ENCODE results near the gene GPR176. TPM values are rescaled to one million over a fixed set of nuclear protein-coding genes. Genes with fewer than 3 reads are reported as not detected.

The GPR176 gene
- 1 to 10 TPM; 3.1 to 7.9 (median 6.3) TPM for total RNA-seq
- polyA plus RNA-seq: 1 to 10 TPM in 1 of 3 donors, under 1 TPM in 2; 0.23 to 3.9 (median 0.60) TPM

- Histone ChIP-seq H3K27ac (peak within 1 kb of the TSS; percentile 71 to 87 (median 80)), H3K4me3 (peak within 1 kb of the TSS; percentile 54 to 79 (median 74)), H3K4me1 (peaks cover 0 to 27% (median 14%) of the 10 kb centered on the region in 4 donors), H3K27me3 (peaks cover 0 to 11% (median 0%) of the 10 kb centered on the region in 3 donors), H3K9me3 (no peaks in the 10 kb centered on the region), H3K36me3 (no peaks in the 10 kb centered on the region)
- WGBS, 2 donors: 1% methylated on average over 84 of the region's 84 CpGs
- peak; percentile 69 for DNase-seq
- peak in 2 of 4 donors; percentile 22 to 34 for TF ChIP-seq POLR2AphosphoS5 (IDR thresholded peaks at IDR 0.05)
- no peak for TF ChIP-seq CTCF (IDR thresholded peaks at IDR 0.05)
- peak in 1 of 2 donors; percentile 11 for TF ChIP-seq POLR2A (IDR thresholded peaks at IDR 0.05)
- intact Hi-C loops (cut with DNase I): loop anchor here (5.0 to 10.0 kb wide), 2 partner anchors 57 to 185 kb away; partner anchors contain the start of gene BMF
Measured at GRCh38 chr15:39919748-39920509, at the start of gene GPR176. GPR176 (minus strand) TSS chr15:39920266; CDS start chr15:39920026, 240 bp downstream.

- H3K27me3 ChIP-seq: no peaks in the 10 kb centered on the region
- no peaks in the 10 kb centered on the region for H3K9me3 ChIP-seq
- H3K4me3 ChIP-seq: no peak overlapping the region
- TF ChIP-seq POLR2A (IDR thresholded peaks at IDR 0.05) (no peak), EP300 (IDR thresholded peaks at IDR 0.05) (no peak), CTCF (IDR thresholded peaks at IDR 0.05) (no peak), POLR2AphosphoS5 (IDR thresholded peaks at IDR 0.05) (no peak)
- peaks cover 6 to 56% (median 20%) of the 10 kb centered on the region in 4 donors for H3K36me3 ChIP-seq
- H3K27ac ChIP-seq: peak overlapping the region in 2 of 4 donors; percentile 73 to 78
- no peak for DNase-seq
- H3K4me1 ChIP-seq: peaks cover 0 to 41% (median 18%) of the 10 kb centered on the region in 4 donors
- intact Hi-C loops (cut with DNase I): loop anchor here (2.0 kb wide), 1 partner anchor 186 kb away; the partner anchor contains the start of gene FSIP1
- whole genome bisulfite sequencing, 2 donors: 94 to 95% methylated on average over 2 of the region's 2 CpGs
Measured at GRCh38 chr15:39969002-39969394, 48.9 kb upstream of the GPR176 start.

GRCh38 chr15:39968273-39969001 is 48.4 kb upstream of the GPR176 start:
- Histone ChIP-seq H3K27me3 (no peaks in the 10 kb centered on the region), H3K9me3 (no peaks in the 10 kb centered on the region), H3K36me3 (peaks cover 6 to 56% (median 17%) of the 10 kb centered on the region in 4 donors), H3K4me1 (peaks cover 0 to 41% (median 18%) of the 10 kb centered on the region in 4 donors), H3K27ac (peak overlapping the region in 1 of 4 donors; percentile 78), H3K4me3 (no peak overlapping the region)
- 96 to 97% methylated on average over 3 of the region's 3 CpGs for WGBS, 2 donors
- no peak for DNase-seq
- intact Hi-C loops (cut with DNase I): loop anchor here (2.0 kb wide), 1 partner anchor 186 kb away; the partner anchor contains the start of gene FSIP1
- no peak for TF ChIP-seq POLR2AphosphoS5 (IDR thresholded peaks at IDR 0.05)

GRCh38 chr15:39966521-39966920 is 46.5 kb upstream of the GPR176 start:
- 67 to 72% methylated on average over 2 of the region's 2 CpGs for WGBS, 2 donors

More at GRCh38 chr15:39966521-39966920, 46.5 kb upstream of the GPR176 start:
- Histone ChIP-seq H3K36me3 (peaks cover 15 to 66% (median 27%) of the 10 kb centered on the region in 4 donors), H3K27ac (no peak overlapping the region), H3K27me3 (no peaks in the 10 kb centered on the region), H3K4me3 (no peak overlapping the region), H3K4me1 (peaks cover 0 to 27% (median 11%) of the 10 kb centered on the region in 4 donors), H3K9me3 (no peaks in the 10 kb centered on the region)
- DNase-seq: no peak
- TF ChIP-seq EP300 (IDR thresholded peaks at IDR 0.05) (no peak), CTCF (IDR thresholded peaks at IDR 0.05) (no peak), POLR2A (IDR thresholded peaks at IDR 0.05) (no peak), POLR2AphosphoS5 (IDR thresholded peaks at IDR 0.05) (no peak)
- intact Hi-C loops (cut with DNase I): no loop called here

Measured in sigmoid colon (tissue), 7 donors.